ENCODE results near the gene CHMP3.
"Not testable (repeated sequence)": the region's sequence is repeated elsewhere in the genome, so short reads cannot be mapped to it uniquely, and the experiment has no call there.

CHMP3 gene
- total RNA-seq: 36.3 to 36.7 reads per million in 2 donors

- peak; percentile 93 for DNase-seq
Observed at GRCh38 chr2:86562922-86563649, at the start of gene CHMP3. TSS of gene CHMP3 (minus strand) at chr2:86563443. CDS start at chr2:86563348, 95 bp downstream.

GRCh38 chr2:86610871-86611270 lies 47.6 kb upstream of the CHMP3 start:
- no peak for DNase-seq

GRCh38 chr2:86608832-86609410 lies 45.7 kb upstream of the CHMP3 start:
- no peak for DNase-seq

- DNase-seq: no peak
Observed at GRCh38 chr2:86603905-86604304, 40.7 kb upstream of the CHMP3 start.

- no peak for DNase-seq
Observed at GRCh38 chr2:86598966-86599365, 35.7 kb upstream of the CHMP3 start.

GRCh38 chr2:86596118-86596517 lies 32.9 kb upstream of the CHMP3 start:
- DNase-seq: no peak

GRCh38 chr2:86593266-86593665 lies 30.0 kb upstream of the CHMP3 start:
- DNase-seq: no peak

- DNase-seq: no peak
Observed at GRCh38 chr2:86592547-86593230, 29.4 kb upstream of the CHMP3 start.

GRCh38 chr2:86589701-86590100 lies 26.5 kb upstream of the CHMP3 start:
- DNase-seq: not testable (repeated sequence)

- no peak for DNase-seq
Observed at GRCh38 chr2:86584151-86584913, 21.1 kb upstream of the CHMP3 start.

- DNase-seq: no peak
Observed at GRCh38 chr2:86580560-86580959, 17.3 kb upstream of the CHMP3 start.

GRCh38 chr2:86577817-86578456 lies 14.7 kb upstream of the CHMP3 start:
- no peak for DNase-seq

GRCh38 chr2:86570059-86570458 lies 6.8 kb upstream of the CHMP3 start:
- DNase-seq: no peak

- no peak for DNase-seq
Observed at GRCh38 chr2:86566821-86567190, 3.6 kb upstream of the CHMP3 start.

GRCh38 chr2:86566158-86566820 lies 3.0 kb upstream of the CHMP3 start:
- no peak for DNase-seq

GRCh38 chr2:86563650-86564061 lies 413 bp upstream of the CHMP3 start:
- DNase-seq: no peak

GRCh38 chr2:86562485-86562921 lies 740 bp downstream of the CHMP3 start:
- no peak for DNase-seq

- DNase-seq: no peak
Observed at GRCh38 chr2:86557836-86558235, 5.4 kb downstream of the CHMP3 start.

GRCh38 chr2:86556508-86556907 lies 6.7 kb downstream of the CHMP3 start:
- no peak for DNase-seq

- no peak for DNase-seq
Observed at GRCh38 chr2:86552889-86553288, 10.4 kb downstream of the CHMP3 start.

- not testable (repeated sequence) for DNase-seq
Observed at GRCh38 chr2:86549963-86550725, 13.1 kb downstream of the CHMP3 start.
